ENCODE results near the gene FAM89A. TPM values are rescaled to one million over a fixed set of nuclear protein-coding genes. Genes with fewer than 3 reads are reported as not detected.

Gene FAM89A
- total and polyA plus RNA-seq, 9 of the 15 experiments (the other 6 are each of a cell fraction or from before 2014, with no cell fraction given): 8.7 to 66.2 (median 43.3) TPM

GRCh38 chr1:230976825-230977747 lies 63.0 kb downstream of the FAM89A start:
- Histone ChIP-seq H4K20me1 (replicated peaks; ENCODE audit: control insufficient read depth, insufficient read depth, low read length) (peaks cover 5% of the 10 kb centered on the region; the same call in 1 of the 2 replicates), H3K27me3 (ENCODE audit: control insufficient read depth in 2 of 2, insufficient read depth in 2 of 2, low read length in 2 of 2) (no peaks in the 10 kb centered on the region), H3K4me2 (ENCODE audit: insufficient read depth, low read length) (peak overlapping the region; percentile 92), H3K79me2 (ENCODE audit: control insufficient read depth, insufficient read depth, low read length) (peaks cover 54% of the 10 kb centered on the region), H3K9me3 (replicated peaks; ENCODE audit: control insufficient read depth, insufficient read depth, low read depth, low read length) (no peaks in the 10 kb centered on the region; the same call in 1 of the 2 replicates), H3K9me1 (ENCODE audit: control insufficient read depth, insufficient read depth, low read length) (no peaks in the 10 kb centered on the region), H3K36me3 (ENCODE audit: control insufficient read depth, insufficient read depth, low read length) (peaks cover 31% of the 10 kb centered on the region), H3K9ac (ENCODE audit: insufficient read depth in 1 of 2, low read depth in 2 of 2, low read length in 2 of 2) (peak overlapping the region in 1 of 2 experiments; percentile 40; a peak in 3 of 4 replicates), H2AFZ (ENCODE audit: low read depth, low read length) (peak overlapping the region; percentile 3; the same call in 1 of the 2 replicates), H3K4me3 (peak overlapping the region; percentile 62), H3K27ac (ENCODE audit: extremely low read depth, low read depth, low read length) (no peak overlapping the region), H3K4me1 (replicated peaks in 1 of 2; ENCODE audit: control insufficient read depth in 2 of 2, insufficient read depth in 2 of 2, low read length in 2 of 2) (peaks cover 17 to 28% of the 10 kb centered on the region in 2 experiments; a peak in 4 of 5 replicates)
- 55% methylated on average over 14 of the region's 14 CpGs for WGBS (ENCODE audit: insufficient coverage, low coverage, missing lambda C conversion rate)
- intact Hi-C loops (cut with micrococcal nuclease): loop anchor here (5.0 kb wide), 3 partner anchors 110 to 180 kb away; partner anchors contain the start of gene C1orf198
- ChIA-PET POLR2A (interaction anchor here (0.7 to 2.7 kb wide), 5 partner anchors 8 to 196 kb away, joined by 3 to 9 read pairs (median 3); no protein-coding TSS in a partner anchor), CTCF (ENCODE audit: low intra/inter-chr PET ratio) (no interaction called here)
- in situ Hi-C loops (cut with MboI): no loop called here
- FAIRE-seq: peak; percentile 26
- TSS peak; percentile 42 for BruUV-seq (replicated peaks)
- peak in 1 of 4 experiments; percentile 22 for DNase-seq (ENCODE audit: extremely low read depth in 1 of 4, low spot score in 3 of 4)
- ATAC-seq: no peak
- TF ChIP-seq MXI1 (IDR thresholded peaks at IDR 0.05; ENCODE audit: low read depth, low read length): no peak
- TF ChIP-seq, protein P1, sequence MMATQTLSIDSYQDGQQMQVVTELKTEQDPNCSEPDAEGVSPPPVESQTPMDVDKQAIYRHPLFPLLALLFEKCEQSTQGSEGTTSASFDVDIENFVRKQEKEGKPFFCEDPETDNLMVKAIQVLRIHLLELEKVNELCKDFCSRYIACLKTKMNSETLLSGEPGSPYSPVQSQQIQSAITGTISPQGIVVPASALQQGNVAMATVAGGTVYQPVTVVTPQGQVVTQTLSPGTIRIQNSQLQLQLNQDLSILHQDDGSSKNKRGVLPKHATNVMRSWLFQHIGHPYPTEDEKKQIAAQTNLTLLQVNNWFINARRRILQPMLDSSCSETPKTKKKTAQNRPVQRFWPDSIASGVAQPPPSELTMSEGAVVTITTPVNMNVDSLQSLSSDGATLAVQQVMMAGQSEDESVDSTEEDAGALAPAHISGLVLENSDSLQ (IDR thresholded peaks at IDR 0.05): peak; percentile 83
- TF ChIP-seq ETV6 (IDR thresholded peaks at IDR 0.05; ENCODE audit: borderline replicate concordance in 1 of 2, low read depth in 2 of 2, low read length in 1 of 2): peak; percentile 58 to 89; a peak in 3 of 4 replicates
- TF ChIP-seq ETV6 (CRISPR knock-in tag; IDR thresholded peaks at IDR 0.05; ENCODE audit: borderline replicate concordance): no peak
- 0 out of 2 replicates have a peak, but pooled peaks have one; percentile 4 for TF ChIP-seq TEAD4 (IDR thresholded peaks at IDR 0.05; ENCODE audit: low read length)
- TF ChIP-seq TEAD4 (CRISPR knock-in tag; IDR thresholded peaks at IDR 0.05; ENCODE audit: borderline replicate concordance): no peak
- TF ChIP-seq RB1 (IDR thresholded peaks at IDR 0.05; ENCODE audit: low read depth): 0 out of 2 replicates have a peak, but pooled peaks have one; percentile 28
- TF ChIP-seq, protein P2, sequence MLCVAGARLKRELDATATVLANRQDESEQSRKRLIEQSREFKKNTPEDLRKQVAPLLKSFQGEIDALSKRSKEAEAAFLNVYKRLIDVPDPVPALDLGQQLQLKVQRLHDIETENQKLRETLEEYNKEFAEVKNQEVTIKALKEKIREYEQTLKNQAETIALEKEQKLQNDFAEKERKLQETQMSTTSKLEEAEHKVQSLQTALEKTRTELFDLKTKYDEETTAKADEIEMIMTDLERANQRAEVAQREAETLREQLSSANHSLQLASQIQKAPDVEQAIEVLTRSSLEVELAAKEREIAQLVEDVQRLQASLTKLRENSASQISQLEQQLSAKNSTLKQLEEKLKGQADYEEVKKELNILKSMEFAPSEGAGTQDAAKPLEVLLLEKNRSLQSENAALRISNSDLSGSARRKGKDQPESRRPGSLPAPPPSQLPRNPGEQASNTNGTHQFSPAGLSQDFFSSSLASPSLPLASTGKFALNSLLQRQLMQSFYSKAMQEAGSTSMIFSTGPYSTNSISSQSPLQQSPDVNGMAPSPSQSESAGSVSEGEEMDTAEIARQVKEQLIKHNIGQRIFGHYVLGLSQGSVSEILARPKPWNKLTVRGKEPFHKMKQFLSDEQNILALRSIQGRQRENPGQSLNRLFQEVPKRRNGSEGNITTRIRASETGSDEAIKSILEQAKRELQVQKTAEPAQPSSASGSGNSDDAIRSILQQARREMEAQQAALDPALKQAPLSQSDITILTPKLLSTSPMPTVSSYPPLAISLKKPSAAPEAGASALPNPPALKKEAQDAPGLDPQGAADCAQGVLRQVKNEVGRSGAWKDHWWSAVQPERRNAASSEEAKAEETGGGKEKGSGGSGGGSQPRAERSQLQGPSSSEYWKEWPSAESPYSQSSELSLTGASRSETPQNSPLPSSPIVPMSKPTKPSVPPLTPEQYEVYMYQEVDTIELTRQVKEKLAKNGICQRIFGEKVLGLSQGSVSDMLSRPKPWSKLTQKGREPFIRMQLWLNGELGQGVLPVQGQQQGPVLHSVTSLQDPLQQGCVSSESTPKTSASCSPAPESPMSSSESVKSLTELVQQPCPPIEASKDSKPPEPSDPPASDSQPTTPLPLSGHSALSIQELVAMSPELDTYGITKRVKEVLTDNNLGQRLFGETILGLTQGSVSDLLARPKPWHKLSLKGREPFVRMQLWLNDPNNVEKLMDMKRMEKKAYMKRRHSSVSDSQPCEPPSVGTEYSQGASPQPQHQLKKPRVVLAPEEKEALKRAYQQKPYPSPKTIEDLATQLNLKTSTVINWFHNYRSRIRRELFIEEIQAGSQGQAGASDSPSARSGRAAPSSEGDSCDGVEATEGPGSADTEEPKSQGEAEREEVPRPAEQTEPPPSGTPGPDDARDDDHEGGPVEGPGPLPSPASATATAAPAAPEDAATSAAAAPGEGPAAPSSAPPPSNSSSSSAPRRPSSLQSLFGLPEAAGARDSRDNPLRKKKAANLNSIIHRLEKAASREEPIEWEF (CRISPR knock-in tag; IDR thresholded peaks at IDR 0.05): no peak
- TF ChIP-seq COPS2 (conservative IDR thresholded peaks at IDR 0.05): no peak
- TF ChIP-seq ZKSCAN8 (CRISPR knock-in tag; IDR thresholded peaks at IDR 0.05): peak; percentile 94
- peak; percentile 38 for TF ChIP-seq MEIS2 (IDR thresholded peaks at IDR 0.05; ENCODE audit: partially characterized antibody)
- no peak for TF ChIP-seq CBFB (CRISPR knock-in tag; IDR thresholded peaks at IDR 0.05)
- TF ChIP-seq SOX6 (IDR thresholded peaks at IDR 0.05): peak; percentile 61
- no peak for TF ChIP-seq POLR3A (IDR thresholded peaks at IDR 0.05; ENCODE audit: borderline replicate concordance, extremely low read depth, insufficient read depth, insufficient read length)

Measured in K562 (cell line).